HG03565 (cell line): Measurements from ENCODE around the gene MUC20.
"Not testable (repeated sequence)": the region's sequence is repeated elsewhere in the genome, so short reads cannot be mapped to it uniquely, and the experiment has no call there.

Source experiments
- ATAC-seq: cut with Tn5 transposase; IDR thresholded peaks from one replicate; pipeline ENCODE4 v1.9.1; 2021; ENCODE audit warnings: mild to moderate bottlenecking, moderate library complexity; ENCODE audit not compliant: unreplicated experiment

MUC20 gene

DNA sequence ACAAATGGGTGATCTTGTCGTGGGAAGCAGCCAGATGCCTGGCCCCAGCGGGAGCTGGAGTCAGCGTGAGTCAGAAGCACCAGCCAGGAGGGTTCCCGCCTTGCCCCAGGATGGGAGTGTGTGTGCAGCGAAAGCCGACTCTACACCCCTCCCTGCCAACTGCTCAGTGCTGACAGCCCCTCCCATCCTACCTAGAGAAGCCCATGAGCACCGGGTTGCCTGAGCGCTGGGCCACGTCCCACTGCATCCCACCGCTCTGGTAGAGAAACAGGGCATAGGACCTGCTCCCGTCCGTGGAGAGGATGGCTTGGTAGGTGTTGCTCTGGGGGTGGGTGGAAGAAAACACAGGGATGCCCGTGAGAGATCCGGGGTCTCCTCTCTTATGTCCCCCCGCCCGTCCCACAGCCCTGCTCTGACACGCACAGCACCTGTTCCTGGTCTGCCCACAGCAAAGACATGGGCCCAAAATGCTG is 48.1 kb downstream of the MUC20 start:
- no peak for ATAC-seq

DNA sequence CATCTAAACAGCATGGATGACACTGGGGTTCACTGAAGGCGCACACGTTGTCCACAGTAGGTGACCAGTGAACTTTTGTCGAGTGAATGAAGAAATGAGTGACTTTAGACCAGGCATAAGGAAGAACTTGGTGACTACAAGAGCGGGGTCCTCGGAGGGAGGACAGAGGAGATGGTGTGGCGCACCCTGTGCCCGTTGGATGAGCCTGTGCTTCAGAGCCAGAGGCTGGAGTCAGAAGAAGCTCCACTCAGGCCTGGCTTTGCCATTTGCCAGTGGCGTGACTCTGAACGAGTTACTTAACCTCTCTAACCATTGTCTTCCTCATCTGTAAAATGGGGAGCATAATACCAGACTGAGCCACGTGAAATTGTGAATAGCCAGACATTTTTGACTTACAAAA is 48.8 kb downstream of the MUC20 start:
- no peak for ATAC-seq

DNA sequence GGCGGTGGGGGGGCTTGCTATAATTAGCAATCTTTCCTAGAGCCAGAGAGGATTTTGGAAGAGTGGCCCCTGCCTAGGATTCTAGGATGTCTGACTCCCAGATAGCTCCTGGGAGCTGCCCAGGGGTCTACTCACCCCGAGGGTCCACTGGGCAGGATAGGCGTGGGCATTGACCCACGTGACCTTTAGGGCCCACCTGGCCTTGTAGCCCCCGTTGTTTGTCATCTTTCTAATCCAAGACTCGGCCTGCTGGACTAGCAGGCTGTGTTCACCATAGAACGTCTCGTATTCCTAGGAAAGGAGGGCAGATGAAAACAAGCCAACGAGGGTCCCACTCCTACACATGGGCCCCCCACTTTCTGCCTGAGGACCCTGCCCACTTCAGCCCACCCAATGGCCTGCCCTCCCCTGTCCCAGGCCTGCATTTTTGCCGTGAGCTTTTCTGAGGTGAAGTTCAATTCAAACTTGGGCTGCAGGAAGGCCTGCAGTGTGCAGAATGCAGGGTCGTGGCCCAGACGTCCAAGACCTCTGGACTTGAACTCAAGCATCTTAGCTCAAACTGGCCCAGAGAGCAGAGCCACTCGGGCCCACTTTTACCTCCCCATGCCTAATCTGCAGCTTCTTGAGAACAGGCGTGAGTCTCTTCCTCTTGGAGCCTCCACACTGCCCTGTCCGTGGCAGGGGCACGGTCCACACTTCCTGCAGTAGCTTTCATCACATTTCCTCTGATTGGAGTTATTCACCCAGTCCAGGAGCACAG is 49.5 kb downstream of the MUC20 start:
- ATAC-seq: no peak

DNA sequence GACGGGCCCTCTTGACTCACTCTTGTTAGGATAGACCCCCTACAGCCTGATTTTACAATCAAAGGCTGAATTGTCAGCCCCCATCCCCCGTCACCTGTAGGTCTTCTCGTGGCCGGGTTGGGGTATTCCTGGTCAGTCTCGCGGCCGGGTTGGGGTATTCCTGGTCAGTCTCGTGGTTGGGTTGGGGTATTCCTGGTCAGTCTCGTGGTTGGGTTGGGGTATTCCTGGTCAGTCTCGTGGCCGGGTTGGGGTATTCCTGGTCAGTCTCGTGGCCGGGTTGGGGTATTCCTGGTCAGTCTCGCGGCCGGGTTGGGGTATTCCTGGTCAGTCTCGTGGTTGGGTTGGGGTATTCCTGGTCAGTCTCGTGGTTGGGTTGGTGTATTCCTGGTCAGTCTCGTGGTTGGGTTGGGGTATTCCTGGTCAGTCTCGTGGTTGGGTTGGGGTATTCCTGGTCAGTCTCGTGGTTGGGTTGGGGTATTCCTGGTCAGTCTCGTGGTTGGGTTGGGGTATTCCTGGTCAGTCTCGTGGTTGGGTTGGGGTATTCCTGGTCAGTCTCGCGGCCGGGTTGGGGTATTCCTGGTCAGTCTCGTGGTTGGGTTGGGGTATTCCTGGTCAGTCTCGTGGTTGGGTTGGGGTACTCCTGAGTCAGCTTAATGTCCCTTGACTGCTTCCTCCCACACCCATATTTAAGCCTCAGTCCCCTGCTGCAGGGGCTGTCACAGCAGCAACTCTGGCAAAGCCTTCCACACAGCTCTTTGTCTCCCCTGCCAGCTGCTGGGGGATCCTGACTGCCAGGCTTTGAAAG is 50.3 kb downstream of the MUC20 start:
- ATAC-seq: not testable (repeated sequence)

DNA sequence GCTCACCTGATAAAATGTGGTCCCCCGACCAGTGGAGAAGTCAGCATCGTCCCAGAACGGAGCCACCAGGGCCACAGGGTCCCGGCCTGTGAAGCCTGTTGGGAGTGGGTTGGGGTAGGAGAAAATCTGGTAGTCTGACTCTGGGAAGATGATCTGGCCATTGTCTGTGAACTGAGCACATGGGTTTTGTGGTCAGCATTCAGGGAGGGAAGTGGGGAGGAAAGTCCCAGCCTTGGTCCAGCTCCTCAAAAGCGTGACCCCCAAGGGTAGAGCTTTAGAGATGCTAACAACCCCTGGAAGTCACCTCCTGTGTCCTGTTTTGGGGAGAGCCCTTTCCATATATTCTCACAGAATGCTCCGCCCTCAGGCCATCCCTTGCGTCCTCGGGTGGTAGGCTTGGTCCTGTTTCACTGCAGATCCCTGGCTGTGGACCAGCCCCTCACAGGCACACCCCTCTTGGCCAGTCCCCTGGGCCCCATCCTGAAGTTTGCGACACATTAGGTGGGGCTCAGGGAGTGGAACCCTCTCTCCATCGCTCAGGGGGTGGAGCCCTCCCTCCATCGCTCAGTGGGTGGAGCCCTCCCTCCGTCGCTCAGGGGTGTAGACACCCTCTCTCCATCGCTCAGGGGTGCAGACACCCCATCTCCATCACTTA is 51.0 kb downstream of the MUC20 start:
- no peak for ATAC-seq

DNA sequence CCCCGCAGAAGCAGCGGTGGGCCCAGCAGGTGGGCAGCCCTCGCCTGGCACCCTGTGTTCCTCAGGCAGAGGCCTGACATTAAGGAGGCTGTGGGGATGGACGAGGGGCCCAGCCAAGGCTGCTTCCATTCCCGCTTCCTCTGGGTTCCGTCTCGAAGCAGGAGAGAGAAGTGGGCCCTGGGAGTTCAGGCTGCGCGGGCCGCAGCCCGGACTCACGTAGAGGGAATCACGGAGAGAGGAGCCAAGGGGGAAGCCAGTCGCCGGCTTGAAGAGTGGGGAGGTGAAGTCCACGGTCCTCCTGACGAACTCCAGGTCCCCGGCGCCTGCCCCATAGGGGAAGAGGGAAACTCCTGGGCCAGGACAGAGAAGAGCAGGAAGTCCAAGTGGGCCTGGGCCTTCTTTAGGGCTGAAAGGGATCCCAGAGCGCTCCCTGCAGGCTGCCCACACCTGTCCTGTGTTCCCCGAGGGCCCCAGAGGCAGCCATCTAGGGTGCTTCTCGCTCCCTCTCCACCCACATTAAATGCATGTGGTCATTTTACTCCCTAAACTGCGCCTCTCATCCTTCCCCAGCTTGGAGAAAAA is 53.3 kb downstream of the MUC20 start:
- no peak for ATAC-seq

DNA sequence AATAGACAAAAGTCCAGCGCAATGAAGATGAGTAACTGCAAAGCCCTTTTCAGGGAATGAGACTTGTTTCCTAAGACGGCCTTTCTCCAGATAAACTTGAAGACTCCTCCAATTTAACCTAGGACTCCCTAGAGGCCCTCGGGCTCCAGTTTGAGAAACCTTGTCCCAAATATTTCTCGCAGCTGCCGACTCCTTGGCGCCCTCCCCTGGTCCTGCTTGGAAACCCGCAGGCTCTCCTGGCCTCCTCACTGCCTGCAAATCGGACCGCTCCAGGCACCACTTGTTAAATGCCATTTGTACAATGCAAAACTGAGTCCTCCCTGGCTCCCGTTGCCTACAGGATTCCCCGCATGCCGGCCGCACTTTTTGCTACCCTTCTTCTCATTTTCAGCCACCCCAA is 54.1 kb downstream of the MUC20 start:
- ATAC-seq: no peak

DNA sequence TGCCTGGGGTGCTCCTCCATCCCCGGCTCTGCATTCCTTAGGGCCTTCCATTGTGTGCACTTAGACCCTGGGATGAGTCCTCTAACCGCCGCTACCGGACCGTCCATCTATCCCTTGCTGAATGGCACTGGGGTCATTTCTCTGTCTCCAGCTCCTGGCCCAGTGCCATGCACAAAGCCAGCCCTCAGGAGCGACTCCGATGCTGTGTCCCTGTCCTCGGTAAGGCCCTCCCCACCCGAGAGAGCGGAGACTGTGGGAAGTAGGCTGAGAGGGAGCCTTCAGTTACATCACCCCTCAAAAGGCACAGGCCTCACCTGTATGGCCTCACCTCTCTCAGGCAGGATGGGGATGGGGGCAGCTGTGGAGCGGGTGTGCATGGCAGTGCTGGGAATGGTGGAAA is 57.2 kb downstream of the MUC20 start:
- no peak for ATAC-seq

DNA sequence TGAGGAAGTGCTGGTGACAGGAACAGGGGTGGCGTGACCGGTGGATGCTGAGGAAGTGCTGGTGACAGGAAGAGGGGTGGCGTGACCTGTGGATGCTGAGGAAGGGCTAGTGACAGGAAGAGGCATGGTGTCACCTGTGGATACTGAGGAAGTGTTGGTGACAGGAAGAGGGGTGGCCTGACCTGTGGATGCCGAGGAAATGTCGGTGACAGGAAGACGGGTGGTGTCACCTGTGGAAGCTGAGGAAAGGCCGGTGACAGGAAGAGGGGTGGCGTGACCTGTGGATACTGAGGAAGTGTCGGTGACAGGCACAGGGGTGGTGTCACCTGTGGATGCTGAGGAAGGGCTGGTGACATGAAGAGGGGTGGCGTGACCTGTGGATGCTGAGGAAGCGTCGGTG is 60.5 kb downstream of the MUC20 start:
- ATAC-seq: not testable (repeated sequence)
